IPS DF 4.7 (cell line): ENCODE measurements around the gene KIF7.

Source experiments
- DNase-seq: peaks from one replicate; pipeline ENCODE4 v3.0.0-alpha.2; 2013; ENCODE audit warnings: low spot score; ENCODE audit errors: extremely low read depth

Gene KIF7

DNA sequence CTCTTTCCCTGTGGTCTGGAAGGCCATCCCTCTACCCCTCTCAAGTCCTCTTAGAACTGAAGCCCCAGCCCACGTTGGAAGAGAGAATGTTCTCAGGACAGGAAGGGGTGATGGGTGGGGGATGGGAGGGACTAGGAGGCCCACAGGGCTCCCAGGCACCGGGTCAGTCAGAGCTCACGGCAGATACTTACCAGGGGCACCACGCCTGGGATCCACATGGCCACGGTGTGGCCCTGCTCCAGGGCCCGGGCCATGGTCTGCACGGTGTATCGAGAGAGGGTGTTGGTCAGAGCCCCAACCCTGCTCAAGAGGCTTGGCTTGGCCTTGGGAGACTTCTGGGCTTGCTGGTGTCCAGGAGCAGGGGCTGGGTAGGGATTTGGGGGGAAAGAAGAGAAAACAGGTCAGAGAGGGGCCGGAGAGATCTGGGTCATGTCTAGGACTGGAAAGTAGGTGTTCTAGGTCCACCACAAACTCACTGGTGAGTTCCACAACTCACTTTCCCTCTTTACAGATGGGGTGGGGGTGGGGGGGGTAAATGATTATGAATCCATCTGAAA lies 14.1 kb upstream of the KIF7 start:
- DNase-seq: no peak

DNA sequence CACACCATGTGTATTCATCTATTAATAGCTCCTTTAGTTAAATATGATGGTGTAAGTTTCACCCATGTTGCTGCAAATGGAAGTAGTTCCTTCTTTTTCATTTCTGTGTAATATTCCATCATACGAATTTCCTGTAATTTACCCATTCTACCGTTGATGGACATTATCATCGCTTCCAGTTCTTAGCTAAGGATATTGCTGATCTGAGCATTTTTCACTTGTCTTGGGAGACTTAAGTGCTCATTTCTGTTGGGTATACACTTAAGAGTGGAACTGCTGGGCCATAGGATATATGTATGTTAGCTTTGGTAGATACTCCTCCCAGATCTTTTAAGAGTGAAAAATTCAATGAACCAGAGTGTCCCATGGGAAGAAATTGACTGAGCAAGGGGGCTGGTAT lies 12.9 kb upstream of the KIF7 start:
- no peak for DNase-seq

- DNase-seq: no peak
These were observed 12.4 kb upstream of the KIF7 start for GRCh38 chr15:89667706-89667960.

DNA sequence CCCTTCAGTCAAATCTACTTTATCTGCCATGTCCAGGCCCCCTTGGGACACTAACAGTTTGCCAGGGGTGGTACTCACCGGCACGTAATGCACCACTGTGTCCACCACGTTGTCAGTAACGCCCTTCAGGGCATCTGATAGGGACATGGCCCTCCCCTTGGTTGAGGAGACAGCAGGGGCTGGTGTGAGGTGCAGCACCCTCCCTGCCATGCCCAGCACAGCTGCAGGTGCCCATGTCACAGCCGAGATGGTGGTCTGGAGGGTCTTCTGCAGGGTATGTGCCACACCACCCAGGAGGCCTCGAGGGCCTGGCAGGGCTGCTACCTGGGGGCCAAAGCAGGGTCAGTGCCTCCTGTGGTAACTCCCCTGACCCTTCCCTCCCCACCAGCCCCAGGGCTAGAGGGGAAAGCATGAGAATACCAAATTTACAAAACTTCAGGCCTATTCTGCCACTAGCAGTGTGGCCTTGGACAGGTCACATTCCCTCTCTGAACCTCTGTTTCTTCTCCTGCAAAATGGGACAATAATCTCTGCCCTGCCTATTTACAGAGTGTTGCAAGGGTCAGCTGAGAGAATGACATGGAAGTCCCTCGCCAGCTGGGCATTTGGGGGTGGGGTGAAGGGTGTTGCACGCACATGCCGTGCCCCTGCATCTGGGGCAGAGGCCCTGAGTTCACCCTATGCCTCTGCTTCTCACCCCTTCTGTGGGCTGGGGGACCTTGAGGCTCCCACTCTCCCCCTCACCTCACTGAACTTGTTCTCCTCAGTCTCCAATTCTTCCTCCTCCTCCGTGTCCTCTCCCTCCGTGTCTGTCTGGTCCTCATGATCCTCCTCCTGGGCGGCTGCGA lies 11.8 kb upstream of the KIF7 start:
- DNase-seq: no peak

GRCh38 chr15:89666184-89666857 lies 11.1 kb upstream of the KIF7 start:
- no peak for DNase-seq

GRCh38 chr15:89665449-89666181 lies 10.3 kb upstream of the KIF7 start:
- DNase-seq: no peak

DNA sequence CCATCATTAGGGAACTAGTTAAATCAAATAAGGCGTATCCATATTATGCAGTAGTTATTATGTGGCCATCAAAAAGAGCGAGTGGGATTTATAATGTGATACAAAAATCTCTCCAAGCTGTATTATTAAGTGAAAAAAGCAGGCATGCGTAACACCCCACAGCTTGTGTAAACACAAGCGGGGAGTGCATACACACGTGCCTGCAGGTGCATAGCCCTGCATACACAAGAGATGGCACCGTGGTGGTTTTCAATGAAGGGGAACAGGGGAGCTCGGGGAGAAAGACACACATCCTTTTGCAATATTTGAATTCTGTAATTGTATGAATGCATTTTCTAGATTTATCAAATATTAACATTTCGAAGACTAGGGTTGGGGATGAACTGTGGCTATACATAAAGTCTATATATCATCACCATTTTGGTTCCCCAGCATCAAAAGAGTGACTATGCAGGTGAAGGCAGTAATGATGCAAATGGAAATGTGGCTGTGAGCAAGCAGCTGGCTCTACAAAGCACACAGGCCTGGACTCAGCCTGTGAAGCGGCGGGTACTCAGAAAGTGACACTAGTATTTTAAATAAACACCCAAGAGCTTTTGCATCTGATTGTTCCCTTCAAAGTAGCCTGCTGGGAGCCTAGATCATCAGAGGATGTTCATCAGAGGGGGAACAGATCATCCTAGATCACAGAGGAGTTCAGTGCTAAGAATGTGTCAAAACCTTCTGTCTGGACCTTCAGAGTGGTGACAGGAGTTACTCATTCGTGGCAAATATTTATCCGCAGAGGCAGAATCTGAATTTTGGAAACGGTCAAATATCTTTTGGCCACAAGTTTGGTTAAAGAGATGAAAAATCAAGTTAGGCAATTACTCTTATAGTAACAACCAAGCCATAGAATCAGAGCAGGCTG lies 9.4 kb upstream of the KIF7 start:
- DNase-seq: no peak

DNA sequence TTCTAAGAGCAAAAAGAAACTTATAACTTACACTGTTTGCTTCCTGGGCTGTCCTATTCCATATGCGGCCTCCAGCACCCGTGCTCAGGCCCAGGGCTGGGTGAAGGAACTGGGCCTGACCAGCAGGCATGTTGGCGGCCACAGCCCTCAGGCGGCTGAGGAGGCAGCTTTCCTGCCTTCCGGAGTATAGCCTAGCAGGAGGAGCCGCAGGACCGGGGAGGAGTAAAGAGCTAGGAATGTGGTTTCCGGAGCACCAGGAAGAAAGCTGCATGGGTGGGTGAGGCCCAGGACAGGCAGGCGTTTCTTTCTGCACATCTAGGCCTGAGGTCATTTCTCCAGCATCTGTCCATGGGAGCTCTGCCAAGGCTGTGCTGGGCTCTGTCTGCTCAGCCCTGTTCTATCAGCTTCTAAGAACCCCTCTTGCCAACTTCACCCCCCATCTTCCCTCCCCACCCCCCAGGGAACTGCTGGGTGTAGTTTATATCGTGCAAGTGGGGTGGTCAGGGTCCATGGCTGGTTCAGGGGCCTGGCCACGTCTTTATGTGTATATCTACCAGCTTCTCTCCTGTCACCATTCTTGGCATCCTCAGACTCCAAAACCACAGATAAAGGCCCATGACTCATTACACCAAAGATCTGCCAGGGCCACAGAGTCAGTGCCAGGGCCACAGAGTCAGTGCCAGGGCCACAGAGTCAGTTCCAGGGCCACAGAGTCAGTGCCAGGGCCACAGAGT lies 7.8 kb upstream of the KIF7 start:
- no peak for DNase-seq

DNA sequence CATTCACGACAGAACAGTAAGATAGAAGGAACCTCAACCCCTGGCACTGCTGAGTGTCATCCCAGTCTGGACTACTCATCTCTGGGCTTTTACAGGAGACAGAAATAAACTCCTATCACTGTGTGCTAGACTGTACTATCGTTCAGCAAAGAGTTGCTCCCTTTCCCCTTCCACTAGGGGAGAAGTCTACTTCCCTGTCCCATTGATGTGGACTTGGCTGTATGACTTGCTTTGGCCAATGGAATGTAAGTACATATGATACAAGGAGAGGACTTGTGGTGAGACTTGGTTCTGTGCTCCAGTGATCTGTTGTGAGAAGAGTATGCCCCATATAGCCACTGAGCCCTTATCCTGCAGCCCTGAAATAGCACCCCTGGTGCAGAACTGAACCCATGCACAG lies 5.3 kb upstream of the KIF7 start:
- DNase-seq: no peak

DNA sequence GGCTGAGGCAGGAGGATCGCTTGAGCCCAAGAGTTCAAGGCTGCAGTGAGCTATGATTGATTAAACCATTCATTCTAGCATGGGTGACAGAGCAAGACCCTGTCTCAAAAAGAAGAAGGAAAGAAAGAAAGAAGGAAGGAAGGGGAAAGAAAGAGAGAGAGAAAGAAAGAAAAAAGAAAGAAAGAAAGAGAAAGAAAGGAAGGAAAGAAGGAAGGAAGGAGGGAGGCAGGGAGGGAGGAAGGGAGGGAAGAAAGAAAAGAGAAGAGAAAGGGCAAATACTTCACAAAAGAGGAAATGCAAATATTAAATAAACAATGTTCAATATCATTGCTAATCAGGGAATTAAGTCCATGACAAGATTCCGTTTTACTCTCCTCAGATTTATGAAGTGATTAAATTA lies 4.0 kb upstream of the KIF7 start:
- DNase-seq: no peak

DNA sequence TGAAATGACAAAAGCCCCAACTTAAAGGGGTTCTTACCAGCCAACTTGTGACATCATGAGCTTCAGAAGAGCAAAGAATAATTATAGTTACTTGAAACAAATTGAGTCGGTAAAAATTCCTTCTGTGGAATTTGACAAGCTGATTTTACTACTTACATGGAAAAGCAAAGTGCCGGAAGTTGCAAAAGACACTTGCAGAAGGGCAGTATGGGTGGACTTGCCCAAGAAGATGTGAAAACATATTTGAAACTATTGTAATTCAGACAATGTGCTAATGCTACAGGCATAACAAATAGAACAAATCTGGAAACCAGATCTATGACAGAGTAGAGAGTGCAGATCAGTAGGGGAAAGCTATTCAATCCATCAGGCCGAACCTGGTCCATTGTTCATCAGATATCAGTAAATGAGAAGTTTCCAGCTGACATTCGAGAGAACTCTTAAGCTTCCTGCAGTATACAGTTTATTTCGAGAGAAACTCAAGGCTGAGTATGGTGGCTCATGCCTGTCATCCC lies 2.5 kb upstream of the KIF7 start:
- DNase-seq: no peak

GRCh38 chr15:89656116-89656815 lies 999 bp upstream of the KIF7 start:
- no peak for DNase-seq

DNA sequence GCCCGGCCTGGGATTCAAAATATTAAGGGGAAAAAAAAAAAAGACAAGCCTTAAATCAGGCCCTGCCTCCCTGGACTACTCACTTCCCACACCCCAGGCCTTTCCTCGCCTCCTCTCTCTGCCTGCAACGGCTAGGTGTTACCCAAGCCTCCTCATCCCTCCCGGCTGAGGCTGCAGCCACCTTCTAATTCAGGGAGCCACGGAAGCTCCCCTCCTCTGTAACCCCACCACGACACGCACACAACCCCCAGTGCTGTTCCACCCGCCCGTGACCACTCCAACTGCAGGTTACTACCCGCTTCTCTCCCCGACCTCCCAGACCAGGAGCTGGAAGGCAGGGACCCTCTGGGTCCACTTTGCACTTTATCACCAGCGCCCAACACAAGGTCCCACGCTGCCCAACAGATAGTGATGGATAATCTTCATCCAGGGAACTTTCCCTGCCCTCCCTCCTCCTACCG lies 936 bp downstream of the KIF7 start:
- no peak for DNase-seq

DNA sequence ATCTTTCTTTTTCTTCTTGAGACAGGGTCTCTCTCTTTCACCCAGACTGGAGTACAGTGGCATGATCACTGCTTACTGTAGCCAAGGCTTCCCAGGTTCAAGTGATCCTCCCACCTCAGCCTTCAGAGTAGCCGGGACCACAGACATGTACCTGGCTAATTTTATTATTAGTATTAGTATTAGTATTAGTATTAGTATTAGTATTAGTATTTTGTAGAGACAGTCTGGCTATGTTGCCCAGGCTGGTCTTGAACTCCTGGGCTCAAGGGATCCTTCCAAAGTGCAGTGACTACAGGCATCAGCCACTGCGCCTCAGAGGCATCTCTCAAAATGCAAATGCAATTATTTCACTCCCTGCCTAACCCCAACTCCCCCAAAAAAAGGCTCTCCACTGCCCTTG lies 1.7 kb downstream of the KIF7 start:
- DNase-seq: no peak

DNA sequence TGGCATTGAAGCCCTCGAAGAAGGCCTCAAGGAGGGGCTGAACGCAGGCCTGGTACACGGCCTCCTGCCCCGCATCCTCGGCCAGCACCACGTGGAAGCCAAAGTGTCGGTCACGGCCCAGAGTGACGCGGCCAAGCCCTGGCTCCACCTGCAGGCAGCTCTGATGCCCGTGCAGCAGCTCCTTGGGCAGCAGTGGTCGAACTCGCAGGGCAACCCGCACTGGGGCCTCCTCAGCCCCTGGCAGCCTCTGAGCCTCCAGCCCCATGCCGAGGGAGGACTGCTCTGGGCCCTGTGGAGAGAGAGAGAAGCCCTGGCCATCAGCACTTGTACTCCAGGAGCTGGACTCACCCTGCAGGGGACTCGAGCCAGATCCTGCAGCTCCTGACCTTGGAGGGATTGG lies 2.6 kb downstream of the KIF7 start:
- no peak for DNase-seq

GRCh38 chr15:89652131-89652530 lies 3.1 kb downstream of the KIF7 start:
- no peak for DNase-seq

DNA sequence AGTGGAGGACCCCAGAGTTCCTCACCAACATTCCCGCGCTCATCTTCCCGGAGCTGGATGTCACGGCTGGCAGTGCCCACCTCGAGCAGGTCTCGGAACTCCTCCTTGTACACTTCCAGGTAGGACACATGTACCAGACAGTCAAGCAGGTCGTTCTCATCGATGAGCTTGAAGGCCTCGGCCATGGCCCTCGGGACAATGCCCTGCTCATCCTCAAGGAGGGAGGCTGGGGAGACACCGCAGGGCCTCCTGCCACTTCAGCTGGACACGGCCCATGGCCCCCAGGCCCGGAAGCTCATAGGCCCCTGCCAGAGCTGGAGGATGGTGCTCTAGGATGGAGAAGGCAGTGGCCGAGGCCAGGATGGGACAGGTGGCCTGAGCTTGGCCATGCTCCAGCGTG lies 5.6 kb downstream of the KIF7 start:
- DNase-seq: no peak

GRCh38 chr15:89649013-89649625 lies 6.1 kb downstream of the KIF7 start:
- no peak for DNase-seq
